H1 (cell line): ENCODE results near the gene ANKRD29. TPM values are rescaled to one million over a fixed set of nuclear protein-coding genes. Genes with fewer than 3 reads are reported as not detected.

Experiments
- TBP ChIP-seq: IDR thresholded peaks from 2 replicates; pipeline ENCODE4 v1.6.1; 2011; ENCODE audit warnings: low read depth, low read length, improper control_type of control experiment
- polyA plus RNA-seq, 7 experiments: library from polyadenylated mRNA; depleted of rRNA in 3 of 7; stranded (reverse) in 5 of 7; unstranded in 2 of 7; fragments of >200 nt in 5 of 7; fragments of 200-250 nt in 2 of 7; gene quantifications; 1 replicate in 5 of 7; 2 replicates in 1 of 7; 4 replicates in 1 of 7; pipeline versions ENCODE4 v1.2.1 to v1.2.3, GENCODE V29; 2011 to 2013; ENCODE audit warnings: missing spikeins in 2 of 7, mixed read lengths in 2 of 7
- total RNA-seq: library from RNA; stranded (reverse); fragmentation: NEBNext Ultra II Directional; extraction: Animal tissue kit (Norgen Biotek cat#: 25700); gene quantifications from 2 replicates; pipeline ENCODE4 v1.2.1, GENCODE V29; 2021

Gene ANKRD29
- total and polyA plus RNA-seq, 2 of the 8 experiments (the other 6 are each of a cell fraction or from before 2014, with no cell fraction given) = 3.0 to 7.3 TPM

- TF ChIP-seq TBP = no peak
- TF ChIP-seq, all 59 proteins: peak for 0
Observed at GRCh38 chr18:23682045-23682444, 19.3 kb upstream of the ANKRD29 start (continued).
